WTC11 (cell line): ENCODE data around the gene YBEY. TPM values are rescaled to one million over a fixed set of nuclear protein-coding genes. Genes with fewer than 3 reads are reported as not detected.

Experiments used
- ATAC-seq: fragments of 200-7000 bp; cut with Tn5 transposase; 2 replicates; pipeline ENCODE4 v1.10.0; 2021; ENCODE audit warnings: mild to moderate bottlenecking, moderate library complexity
- CTCF ChIA-PET: fragments of 300-600 bp; sonication (Branson Sonifier 250); formaldehyde crosslinking; loops from one replicate; lab custom pipeline; 2021; ENCODE audit warnings: antibody characterized with exemption; lab: Charles Lee
- POLR2A ChIA-PET: fragments of 350-600 bp; sonication (Branson Sonifier 250); formaldehyde crosslinking; loops from one replicate; lab custom pipeline; 2021; ENCODE audit warnings: antibody characterized with exemption; lab: Charles Lee
- DNase-seq: peaks from one replicate; pipeline ENCODE4 v3.0.0; 2021; ENCODE audit warnings: low spot score
- H3K27ac Mint-ChIP-seq: 2 replicates; pipeline ENCODE4 v1.8.0; 2021; ENCODE audit warnings: mixed read lengths
- H3K27me3 Mint-ChIP-seq: 2 replicates; pipeline ENCODE4 v1.8.0; 2021; ENCODE audit warnings: low read depth, mild to moderate bottlenecking, moderate library complexity, mixed read lengths
- H3K36me3 Mint-ChIP-seq: 2 replicates; pipeline ENCODE4 v1.8.0; 2021; ENCODE audit warnings: mixed read lengths
- H3K4me1 Mint-ChIP-seq: 2 replicates; pipeline ENCODE4 v1.8.0; 2022; ENCODE audit warnings: mixed read lengths
- H3K4me3 Mint-ChIP-seq: 2 replicates; pipeline ENCODE4 v1.8.0; 2021; ENCODE audit warnings: mild to moderate bottlenecking, moderate library complexity, mixed read lengths
- H3K9me3 Mint-ChIP-seq: 2 replicates; pipeline ENCODE4 v1.8.0; 2021; ENCODE audit warnings: mixed read lengths
- FOXK1 ChIP-seq: sonication (generic); formaldehyde crosslinking; IDR thresholded peaks from 2 replicates; pipeline ENCODE4 v1.8.0; 2022; ENCODE audit warnings: mild to moderate bottlenecking, moderate library complexity, missing genetic modification reagents
- OVOL2 ChIP-seq: fragments of 250-450 bp; sonication (Bioruptor Pico); IDR thresholded peaks from 2 replicates; pipeline ENCODE4 v1.9.0; 2021; ENCODE audit warnings: mild to moderate bottlenecking, borderline replicate concordance
- PRRX2 ChIP-seq: fragments of 250-450 bp; sonication (Bioruptor Pico); IDR thresholded peaks from 2 replicates; pipeline ENCODE4 v1.8.0; 2021; ENCODE audit warnings: mild to moderate bottlenecking
- RELA ChIP-seq: sonication (generic); formaldehyde crosslinking; IDR thresholded peaks from 2 replicates; pipeline ENCODE4 v1.8.1; 2022; ENCODE audit warnings: missing genetic modification reagents, mild to moderate bottlenecking, borderline replicate concordance
- TEAD1 ChIP-seq: sonication (generic); formaldehyde crosslinking; IDR thresholded peaks from 2 replicates; pipeline ENCODE4 v1.8.0; 2022; ENCODE audit warnings: mild to moderate bottlenecking, missing genetic modification reagents
- ZNF263 ChIP-seq: sonication (generic); formaldehyde crosslinking; IDR thresholded peaks from 2 replicates; pipeline ENCODE4 v1.8.1; 2022; ENCODE audit warnings: low read depth, mild to moderate bottlenecking, moderate library complexity, missing genetic modification reagents
- total RNA-seq: library from RNA; stranded (reverse); gene quantifications from 3 replicates; pipeline ENCODE4 v1.2.3, GENCODE V29; 2021
- TF ChIP-seq, protein P1 (sequence below): sonication (generic); formaldehyde crosslinking; IDR thresholded peaks from 2 replicates; pipeline ENCODE4 v1.8.1; 2023; ENCODE audit warnings: mild to moderate bottlenecking, missing genetic modification reagents, moderate library complexity
- TF ChIP-seq, protein P2 (sequence below): sonication (generic); formaldehyde crosslinking; IDR thresholded peaks from 2 replicates; pipeline ENCODE4 v1.8.0; 2022; ENCODE audit warnings: missing genetic modification reagents
- TF ChIP-seq, protein P3 (sequence below): sonication (generic); formaldehyde crosslinking; IDR thresholded peaks from 2 replicates; pipeline ENCODE4 v1.8.1; 2023; ENCODE audit warnings: mild to moderate bottlenecking, moderate library complexity, missing genetic modification reagents
- TF ChIP-seq, protein P4 (sequence below): sonication (generic); formaldehyde crosslinking; IDR thresholded peaks from 2 replicates; pipeline ENCODE4 v1.8.0; 2022; ENCODE audit warnings: mild to moderate bottlenecking, missing genetic modification reagents
- TF ChIP-seq, protein P5 (sequence below): sonication (generic); formaldehyde crosslinking; IDR thresholded peaks from 2 replicates; pipeline ENCODE4 v1.8.1; 2023; ENCODE audit warnings: mild to moderate bottlenecking, missing genetic modification reagents, moderate library complexity

Gene YBEY
- total RNA-seq, 1 experiment from 2014 or later: 27.4 TPM

DNA sequence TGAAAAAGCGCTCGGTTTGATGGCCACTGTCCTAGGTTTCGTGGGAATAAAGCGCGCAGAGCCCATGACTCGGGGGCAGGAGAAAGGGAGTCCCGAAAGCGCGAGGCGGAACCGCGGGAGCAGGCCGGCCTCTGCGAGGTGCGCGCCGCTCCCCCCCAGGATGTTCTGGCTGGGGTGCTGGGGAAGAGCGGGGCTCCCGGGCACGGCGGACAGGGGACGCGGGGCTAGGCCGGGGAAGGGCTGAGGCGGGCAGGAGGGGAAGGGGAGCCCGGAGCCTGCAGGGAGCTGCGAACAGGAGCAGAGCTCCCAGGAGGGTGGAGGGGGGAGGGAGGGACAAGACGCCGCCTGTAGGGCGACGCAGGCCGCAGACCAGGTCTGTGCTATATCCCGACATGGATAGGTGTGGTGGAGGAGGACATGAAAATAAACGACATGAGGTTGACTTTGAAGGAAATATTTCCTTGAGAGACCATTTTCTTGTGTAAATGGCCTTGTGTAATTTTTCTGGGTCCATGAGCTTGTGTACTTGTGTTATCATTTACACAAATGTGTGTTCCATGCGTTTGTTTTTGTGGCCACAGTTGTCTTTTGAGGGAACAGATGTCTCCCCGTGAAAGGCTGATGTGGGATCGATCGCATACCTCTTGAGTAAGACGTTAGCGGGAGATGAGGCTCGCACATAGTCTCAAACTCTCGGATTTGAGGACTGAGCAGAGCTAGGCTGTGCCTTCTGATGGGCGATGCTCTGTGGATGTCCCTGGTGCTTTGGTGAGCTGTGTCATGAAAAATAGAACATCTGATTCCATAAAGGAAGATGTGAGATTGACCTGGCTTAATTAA is 39.2 kb downstream of the YBEY start:
- Mint-ChIP-seq H3K27ac (peak overlapping the region; percentile 49), H3K36me3 (peaks cover 38% of the 10 kb centered on the region), H3K9me3 (no peaks in the 10 kb centered on the region), H3K27me3 (no peaks in the 10 kb centered on the region), H3K4me1 (peaks cover 32% of the 10 kb centered on the region), H3K4me3 (peak overlapping the region; percentile 64)
- ChIA-PET CTCF (interaction anchor here (0.6 to 1.8 kb wide), 10 partner anchors 11 to 355 kb away, joined by 3 to 5 read pairs (median 4); no protein-coding TSS in a partner anchor), POLR2A (no interaction called here)
- TF ChIP-seq, protein P1, sequence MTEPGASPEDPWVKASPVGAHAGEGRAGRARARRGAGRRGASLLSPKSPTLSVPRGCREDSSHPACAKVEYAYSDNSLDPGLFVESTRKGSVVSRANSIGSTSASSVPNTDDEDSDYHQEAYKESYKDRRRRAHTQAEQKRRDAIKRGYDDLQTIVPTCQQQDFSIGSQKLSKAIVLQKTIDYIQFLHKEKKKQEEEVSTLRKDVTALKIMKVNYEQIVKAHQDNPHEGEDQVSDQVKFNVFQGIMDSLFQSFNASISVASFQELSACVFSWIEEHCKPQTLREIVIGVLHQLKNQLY (CRISPR knock-in tag): no peak
- TF ChIP-seq, protein P2, sequence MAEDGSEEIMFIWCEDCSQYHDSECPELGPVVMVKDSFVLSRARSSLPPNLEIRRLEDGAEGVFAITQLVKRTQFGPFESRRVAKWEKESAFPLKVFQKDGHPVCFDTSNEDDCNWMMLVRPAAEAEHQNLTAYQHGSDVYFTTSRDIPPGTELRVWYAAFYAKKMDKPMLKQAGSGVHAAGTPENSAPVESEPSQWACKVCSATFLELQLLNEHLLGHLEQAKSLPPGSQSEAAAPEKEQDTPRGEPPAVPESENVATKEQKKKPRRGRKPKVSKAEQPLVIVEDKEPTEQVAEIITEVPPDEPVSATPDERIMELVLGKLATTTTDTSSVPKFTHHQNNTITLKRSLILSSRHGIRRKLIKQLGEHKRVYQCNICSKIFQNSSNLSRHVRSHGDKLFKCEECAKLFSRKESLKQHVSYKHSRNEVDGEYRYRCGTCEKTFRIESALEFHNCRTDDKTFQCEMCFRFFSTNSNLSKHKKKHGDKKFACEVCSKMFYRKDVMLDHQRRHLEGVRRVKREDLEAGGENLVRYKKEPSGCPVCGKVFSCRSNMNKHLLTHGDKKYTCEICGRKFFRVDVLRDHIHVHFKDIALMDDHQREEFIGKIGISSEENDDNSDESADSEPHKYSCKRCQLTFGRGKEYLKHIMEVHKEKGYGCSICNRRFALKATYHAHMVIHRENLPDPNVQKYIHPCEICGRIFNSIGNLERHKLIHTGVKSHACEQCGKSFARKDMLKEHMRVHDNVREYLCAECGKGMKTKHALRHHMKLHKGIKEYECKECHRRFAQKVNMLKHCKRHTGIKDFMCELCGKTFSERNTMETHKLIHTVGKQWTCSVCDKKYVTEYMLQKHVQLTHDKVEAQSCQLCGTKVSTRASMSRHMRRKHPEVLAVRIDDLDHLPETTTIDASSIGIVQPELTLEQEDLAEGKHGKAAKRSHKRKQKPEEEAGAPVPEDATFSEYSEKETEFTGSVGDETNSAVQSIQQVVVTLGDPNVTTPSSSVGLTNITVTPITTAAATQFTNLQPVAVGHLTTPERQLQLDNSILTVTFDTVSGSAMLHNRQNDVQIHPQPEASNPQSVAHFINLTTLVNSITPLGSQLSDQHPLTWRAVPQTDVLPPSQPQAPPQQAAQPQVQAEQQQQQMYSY (CRISPR knock-in tag): peak; percentile 78
- TF ChIP-seq, protein P3, sequence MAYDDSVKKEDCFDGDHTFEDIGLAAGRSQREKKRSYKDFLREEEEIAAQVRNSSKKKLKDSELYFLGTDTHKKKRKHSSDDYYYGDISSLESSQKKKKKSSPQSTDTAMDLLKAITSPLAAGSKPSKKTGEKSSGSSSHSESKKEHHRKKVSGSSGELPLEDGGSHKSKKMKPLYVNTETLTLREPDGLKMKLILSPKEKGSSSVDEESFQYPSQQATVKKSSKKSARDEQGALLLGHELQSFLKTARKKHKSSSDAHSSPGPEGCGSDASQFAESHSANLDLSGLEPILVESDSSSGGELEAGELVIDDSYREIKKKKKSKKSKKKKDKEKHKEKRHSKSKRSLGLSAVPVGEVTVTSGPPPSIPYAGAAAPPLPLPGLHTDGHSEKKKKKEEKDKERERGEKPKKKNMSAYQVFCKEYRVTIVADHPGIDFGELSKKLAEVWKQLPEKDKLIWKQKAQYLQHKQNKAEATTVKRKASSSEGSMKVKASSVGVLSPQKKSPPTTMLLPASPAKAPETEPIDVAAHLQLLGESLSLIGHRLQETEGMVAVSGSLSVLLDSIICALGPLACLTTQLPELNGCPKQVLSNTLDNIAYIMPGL (CRISPR knock-in tag): peak; percentile 84; the same call in 1 of the 2 replicates
- no peak for TF ChIP-seq RELA (CRISPR knock-in tag)
- 0 out of 2 replicates have a peak, but pooled peaks have one; percentile 23 for TF ChIP-seq FOXK1
- peak; percentile 70 for DNase-seq
- ATAC-seq: peak; percentile 35

DNA sequence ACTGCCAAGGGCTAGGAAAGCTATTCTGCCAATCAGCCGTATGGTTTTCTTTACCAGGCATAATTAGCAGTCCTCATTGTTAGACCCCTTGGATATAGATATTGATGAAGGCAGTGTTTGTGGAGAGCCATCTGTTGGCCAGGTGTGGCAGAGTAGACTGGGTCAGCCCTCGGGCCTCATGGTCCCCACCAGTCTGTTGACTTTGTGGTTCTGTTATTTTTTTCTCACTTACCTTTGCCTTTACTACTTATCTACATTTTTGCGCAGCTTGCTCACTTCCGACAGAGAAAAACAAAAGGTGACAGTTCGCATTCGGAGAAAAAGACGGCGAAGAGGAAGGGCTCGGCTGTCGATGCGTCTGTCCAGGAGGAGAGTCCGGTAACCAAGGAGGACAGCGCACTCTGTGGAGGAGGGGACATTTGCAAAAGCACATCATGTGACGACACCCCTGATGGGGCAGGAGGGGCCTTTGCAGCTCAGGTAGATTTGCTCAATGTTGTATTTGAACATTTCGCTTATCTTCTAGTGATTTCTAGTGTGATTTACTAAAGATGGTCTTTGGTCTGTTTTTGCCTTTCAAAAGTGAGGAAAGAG is 40.1 kb downstream of the YBEY start:
- ATAC-seq (no peak), DNase-seq (no peak)
- Mint-ChIP-seq H3K36me3 (peaks cover 44% of the 10 kb centered on the region), H3K9me3 (no peaks in the 10 kb centered on the region), H3K27ac (peak overlapping the region; percentile 64), H3K4me1 (peaks cover 25% of the 10 kb centered on the region), H3K4me3 (peak overlapping the region; percentile 20), H3K27me3 (no peaks in the 10 kb centered on the region)
- POLR2A ChIA-PET: no interaction called here
- TF ChIP-seq, protein P4, sequence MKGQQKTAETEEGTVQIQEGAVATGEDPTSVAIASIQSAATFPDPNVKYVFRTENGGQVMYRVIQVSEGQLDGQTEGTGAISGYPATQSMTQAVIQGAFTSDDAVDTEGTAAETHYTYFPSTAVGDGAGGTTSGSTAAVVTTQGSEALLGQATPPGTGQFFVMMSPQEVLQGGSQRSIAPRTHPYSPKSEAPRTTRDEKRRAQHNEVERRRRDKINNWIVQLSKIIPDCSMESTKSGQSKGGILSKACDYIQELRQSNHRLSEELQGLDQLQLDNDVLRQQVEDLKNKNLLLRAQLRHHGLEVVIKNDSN (CRISPR knock-in tag): 0 out of 2 replicates have a peak, but pooled peaks have one; percentile 33
- TF ChIP-seq PRRX2: no peak
- CTCF ChIA-PET: interaction anchor here (0.8 to 1.8 kb wide), 7 partner anchors 12 to 356 kb away, joined by 3 to 5 read pairs (median 4); no protein-coding TSS in a partner anchor

DNA sequence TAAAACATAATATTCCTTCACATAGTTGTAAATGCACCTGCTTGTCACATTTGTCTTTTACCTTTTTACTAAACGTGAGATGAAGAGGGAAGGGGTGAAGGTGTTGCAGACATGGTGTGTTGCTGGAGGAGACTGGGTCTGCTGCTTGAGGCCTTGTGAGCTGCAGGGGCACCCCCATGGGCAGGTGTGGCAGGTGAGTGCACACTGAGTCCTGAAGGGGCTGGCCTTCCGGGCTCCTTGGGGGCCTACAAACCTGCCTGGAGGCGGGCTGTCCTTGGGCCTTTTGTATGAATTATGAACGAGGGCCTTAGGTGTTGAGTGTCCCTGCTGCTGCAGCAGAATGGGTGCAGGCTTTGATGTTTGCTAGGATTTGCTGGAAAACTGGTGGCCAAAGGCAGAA is 41.6 kb downstream of the YBEY start:
- ChIA-PET CTCF (no interaction called here), POLR2A (no interaction called here)
- H3K27me3 Mint-ChIP-seq: no peaks in the 10 kb centered on the region
- TF ChIP-seq OVOL2 (CRISPR knock-in tag): no peak
- TF ChIP-seq ZNF263 (CRISPR knock-in tag): no peak
- TF ChIP-seq, protein P5, sequence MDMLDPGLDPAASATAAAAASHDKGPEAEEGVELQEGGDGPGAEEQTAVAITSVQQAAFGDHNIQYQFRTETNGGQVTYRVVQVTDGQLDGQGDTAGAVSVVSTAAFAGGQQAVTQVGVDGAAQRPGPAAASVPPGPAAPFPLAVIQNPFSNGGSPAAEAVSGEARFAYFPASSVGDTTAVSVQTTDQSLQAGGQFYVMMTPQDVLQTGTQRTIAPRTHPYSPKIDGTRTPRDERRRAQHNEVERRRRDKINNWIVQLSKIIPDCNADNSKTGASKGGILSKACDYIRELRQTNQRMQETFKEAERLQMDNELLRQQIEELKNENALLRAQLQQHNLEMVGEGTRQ (CRISPR knock-in tag): no peak
- TF ChIP-seq TEAD1 (CRISPR knock-in tag): no peak
- DNase-seq (no peak), ATAC-seq (no peak)
- H3K4me3 Mint-ChIP-seq: no peak overlapping the region
- H3K9me3 Mint-ChIP-seq: no peaks in the 10 kb centered on the region
- peaks cover 12% of the 10 kb centered on the region for H3K4me1 Mint-ChIP-seq
- peaks cover 44% of the 10 kb centered on the region for H3K36me3 Mint-ChIP-seq
- peak overlapping the region; percentile 5; the same call in 1 of the 2 replicates for H3K27ac Mint-ChIP-seq
